Keratinocyte (primary cell): ENCODE data around the gene JPH2. TPM values are rescaled to one million over a fixed set of nuclear protein-coding genes. Genes with fewer than 3 reads are reported as not detected.
"Not testable (repeated sequence)": the region's sequence is repeated elsewhere in the genome, so short reads cannot be mapped to it uniquely, and the experiment has no call there.

Experiments
- DNase-seq: peaks from one replicate; pipeline ENCODE4 v3.0.0-alpha.2; 2011; ENCODE audit warnings: low read depth, missing footprints, low spot score
- FAIRE-seq: peaks from 2 replicates; lab custom pipeline; 2011; peaks lifted over from hg19 to GRCh38; lab: Jason Lieb, UNC
- H2AFZ ChIP-seq: 2 replicates; pipeline ENCODE4 v1.6.0; 2012; ENCODE audit warnings: low read length, control low read depth, inconsistent platforms; ENCODE audit not compliant: control insufficient read depth
- H3K27ac ChIP-seq: 2 replicates; pipeline ENCODE4 v1.5.1; 2011; ENCODE audit warnings: low read length; ENCODE audit not compliant: control insufficient read depth, insufficient read depth
- H3K27me3 ChIP-seq: 3 replicates; pipeline ENCODE4 v1.6.0; 2011; ENCODE audit warnings: low read length; ENCODE audit not compliant: control insufficient read depth, insufficient read depth; ENCODE audit errors: extremely low read depth
- H3K36me3 ChIP-seq, 2 experiments: 2 replicates in 1 of 2; 3 replicates in 1 of 2; pipeline ENCODE4 v1.5.1; 2011; ENCODE audit warnings: low read length in 2 of 2, mild to moderate bottlenecking in 1 of 2; ENCODE audit not compliant: control insufficient read depth in 2 of 2, insufficient read depth in 2 of 2; ENCODE audit errors: extremely low read depth in 1 of 2
- H3K4me1 ChIP-seq: 3 replicates; pipeline ENCODE4 v1.5.1; 2011; ENCODE audit warnings: low read length; ENCODE audit not compliant: control insufficient read depth, insufficient read depth; ENCODE audit errors: extremely low read depth
- H3K4me2 ChIP-seq: 3 replicates; pipeline ENCODE4 v1.6.0; 2011; ENCODE audit warnings: low read depth, low read length; ENCODE audit not compliant: control insufficient read depth, insufficient read depth; ENCODE audit errors: extremely low read depth
- H3K4me3 ChIP-seq, 3 experiments: fragments of 200-600 bp in 1 of 3; sonication (generic) in 1 of 3; 2 replicates in 2 of 3; 3 replicates in 1 of 3; pipeline ENCODE4 v1.5.1; 2011 to 2016; ENCODE audit warnings: low read length in 3 of 3, mild to moderate bottlenecking in 3 of 3, control low read depth in 2 of 3, inconsistent platforms in 1 of 3, low read depth in 1 of 3, mixed read lengths in 1 of 3, mixed run types in 1 of 3, moderate library complexity in 1 of 3; ENCODE audit not compliant: control insufficient read depth in 2 of 3, insufficient read depth in 2 of 3; ENCODE audit errors: extremely low read depth in 1 of 3
- H3K79me2 ChIP-seq: 2 replicates; pipeline ENCODE4 v1.6.0; 2012; ENCODE audit warnings: low read length; ENCODE audit not compliant: control insufficient read depth, insufficient read depth
- H3K9ac ChIP-seq: 3 replicates; pipeline ENCODE4 v1.6.0; 2011; ENCODE audit warnings: low read length; ENCODE audit not compliant: control insufficient read depth, insufficient read depth; ENCODE audit errors: extremely low read depth
- H3K9me1 ChIP-seq: 3 replicates; pipeline ENCODE4 v1.6.0; 2011; ENCODE audit warnings: low read length; ENCODE audit not compliant: control insufficient read depth, insufficient read depth; ENCODE audit errors: extremely low read depth
- H3K9me3 ChIP-seq: 2 replicates; pipeline ENCODE4 v1.5.1; 2012; ENCODE audit warnings: low read depth, low read length; ENCODE audit not compliant: control insufficient read depth
- H4K20me1 ChIP-seq: 3 replicates; pipeline ENCODE4 v1.6.0; 2011; ENCODE audit warnings: low read length; ENCODE audit not compliant: control insufficient read depth, insufficient read depth; ENCODE audit errors: extremely low read depth
- CTCF ChIP-seq, 3 experiments: IDR thresholded peaks in 1 of 3; conservative IDR thresholded peaks in 1 of 3; optimal IDR thresholded peaks in 1 of 3; 2 replicates in 2 of 3; 3 replicates in 1 of 3; pipeline versions ENCODE3 to v1.5.1; 2011; ENCODE audit warnings: low read length in 3 of 3, mild to moderate bottlenecking in 3 of 3, moderate library complexity in 2 of 3, control low read depth in 1 of 3, inconsistent platforms in 1 of 3; ENCODE audit not compliant: insufficient read depth in 2 of 3; ENCODE audit errors: extremely low read depth in 1 of 3
- EZH2 ChIP-seq: IDR thresholded peaks from one replicate; pipeline ENCODE4 v1.6.1; 2012; ENCODE audit warnings: inconsistent platforms, mild to moderate bottlenecking, low read length, moderate library complexity
- dilution Hi-C: fragments of 300-500 bp; cut with MboI; formaldehyde crosslinking; loops from one replicate; pipeline ENCODE4 v1.7.0; 2020; ENCODE audit warnings: low sequenced_read_pairs; ENCODE audit not compliant: extremely low pct_ligation_motif_present
- polyA plus RNA-seq, 5 experiments: library from polyadenylated mRNA; depleted of rRNA in 3 of 5; stranded (reverse) in 3 of 5; stranded (forward) in 1 of 5; unstranded in 1 of 5; fragments of >200 nt; gene quantifications; 1 replicate in 1 of 5; 2 replicates in 3 of 5; 3 replicates in 1 of 5; pipeline versions ENCODE4 v1.2.1 to v1.2.3, GENCODE V29; 2011 to 2012; ENCODE audit warnings: missing spikeins in 2 of 5, low read depth in 1 of 5, low replicate concordance in 1 of 5

JPH2 gene
- polyA plus RNA-seq, 1 donor (not counting 4 experiments of a cell fraction or from before 2014, with no cell fraction given) = 2.5 TPM

DNA sequence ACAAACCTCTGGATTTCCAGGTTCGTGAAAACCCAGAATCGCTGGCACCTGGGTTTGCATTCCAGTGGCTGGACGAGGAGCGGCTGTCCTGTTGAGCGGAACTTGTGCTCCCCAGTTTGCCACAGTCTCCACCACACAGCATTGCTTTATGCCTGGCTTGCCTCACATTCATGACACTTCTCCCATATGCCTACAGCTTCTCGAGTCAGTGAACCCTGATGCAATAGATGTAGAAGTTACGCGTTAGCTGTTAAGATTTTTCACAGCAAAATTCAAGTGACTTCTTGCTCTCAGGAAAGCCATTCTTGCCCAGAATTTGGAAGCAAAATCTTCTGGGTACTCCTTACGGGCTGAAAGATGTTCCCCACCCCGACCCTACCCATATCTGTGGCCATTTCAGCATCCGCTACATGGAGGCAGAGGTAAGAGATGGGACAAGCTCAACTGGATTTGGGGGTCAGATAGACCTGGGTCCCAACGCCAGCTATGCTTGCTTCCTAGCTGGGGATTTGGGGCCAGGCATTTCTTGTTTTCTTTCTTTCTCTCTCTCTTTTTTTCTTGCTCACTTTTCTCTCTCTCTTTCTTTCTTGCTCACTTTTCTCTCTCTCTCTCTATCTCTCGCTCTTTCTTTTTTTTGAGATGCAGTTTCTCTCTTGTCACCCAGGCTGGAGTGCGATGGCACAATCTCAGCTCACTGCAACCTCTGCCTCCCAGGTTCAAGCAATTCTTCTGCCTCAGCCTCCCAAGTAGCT, 47.8 kb upstream of the JPH2 start:
- H3K27me3 ChIP-seq = no peaks in the 10 kb centered on the region
- no peaks in the 10 kb centered on the region for H3K4me1 ChIP-seq
- H4K20me1 ChIP-seq = no peaks in the 10 kb centered on the region
- no peaks in the 10 kb centered on the region for H3K79me2 ChIP-seq
- no peaks in the 10 kb centered on the region for H3K9me3 ChIP-seq
- no peak overlapping the region for H3K27ac ChIP-seq
- no peak for TF ChIP-seq EZH2
- no peak for TF ChIP-seq CTCF (optimal IDR thresholded peaks at IDR 0.05 in 1 of 3, IDR thresholded peaks at IDR 0.05 in 1 of 3, conservative IDR thresholded peaks at IDR 0.05 in 1 of 3; ENCODE audit: extremely low read depth in 1 of 3, insufficient read depth in 2 of 3, low read length in 3 of 3)
- dilution Hi-C loops = no loop called here
- no peaks in the 10 kb centered on the region for H3K36me3 ChIP-seq
- no peak overlapping the region for H3K4me3 ChIP-seq
- H2AFZ ChIP-seq = no peak overlapping the region
- H3K9me1 ChIP-seq = no peaks in the 10 kb centered on the region
- H3K9ac ChIP-seq = no peak overlapping the region
- H3K4me2 ChIP-seq = no peak overlapping the region
- DNase-seq = no peak
- FAIRE-seq = no peak

GRCh38 chr20:44233436-44234016, 46.5 kb upstream of the JPH2 start:
- Histone ChIP-seq H3K9me1 (no peaks in the 10 kb centered on the region), H3K4me1 (no peaks in the 10 kb centered on the region), H2AFZ (no peak overlapping the region), H3K36me3 (no peaks in the 10 kb centered on the region), H3K27ac (no peak overlapping the region), H3K9me3 (no peaks in the 10 kb centered on the region), H3K79me2 (no peaks in the 10 kb centered on the region), H4K20me1 (no peaks in the 10 kb centered on the region), H3K4me2 (no peak overlapping the region), H3K9ac (no peak overlapping the region), H3K4me3 (no peak overlapping the region), H3K27me3 (no peaks in the 10 kb centered on the region)
- TF ChIP-seq CTCF (optimal IDR thresholded peaks at IDR 0.05 in 1 of 3, IDR thresholded peaks at IDR 0.05 in 1 of 3, conservative IDR thresholded peaks at IDR 0.05 in 1 of 3; ENCODE audit: extremely low read depth in 1 of 3, insufficient read depth in 2 of 3, low read length in 3 of 3) (no peak), EZH2 (no peak)
- dilution Hi-C loops = no loop called here
- DNase-seq (no peak), FAIRE-seq (no peak)

- H3K27ac ChIP-seq, H2AFZ ChIP-seq, H4K20me1 ChIP-seq, H3K4me1 ChIP-seq, DNase-seq, H3K4me2 ChIP-seq, H3K36me3 ChIP-seq, H3K9me3 ChIP-seq, H3K4me3 ChIP-seq, dilution Hi-C loops, H3K9me1 ChIP-seq, H3K9ac ChIP-seq, H3K27me3 ChIP-seq, FAIRE-seq, H3K79me2 ChIP-seq: not testable (repeated sequence)
Observed at GRCh38 chr20:44232469-44232856, 45.5 kb upstream of the JPH2 start.
